NCI-H2029 treated with DMSO at 0.1 percent for 48 hours (cell line): ENCODE data around the gene SIRPB1.
"Not testable (repeated sequence)": the region's sequence is repeated elsewhere in the genome, so short reads cannot be mapped to it uniquely, and the experiment has no call there.

Source experiments
- DNase-seq: peaks from one replicate; lab custom pipeline; 2025; lab: John Stamatoyannopoulos, UW

Gene SIRPB1

GRCh38 chr20:1636621-1637020 is 16.8 kb upstream of the SIRPB1 start:
- no peak for DNase-seq

DNA sequence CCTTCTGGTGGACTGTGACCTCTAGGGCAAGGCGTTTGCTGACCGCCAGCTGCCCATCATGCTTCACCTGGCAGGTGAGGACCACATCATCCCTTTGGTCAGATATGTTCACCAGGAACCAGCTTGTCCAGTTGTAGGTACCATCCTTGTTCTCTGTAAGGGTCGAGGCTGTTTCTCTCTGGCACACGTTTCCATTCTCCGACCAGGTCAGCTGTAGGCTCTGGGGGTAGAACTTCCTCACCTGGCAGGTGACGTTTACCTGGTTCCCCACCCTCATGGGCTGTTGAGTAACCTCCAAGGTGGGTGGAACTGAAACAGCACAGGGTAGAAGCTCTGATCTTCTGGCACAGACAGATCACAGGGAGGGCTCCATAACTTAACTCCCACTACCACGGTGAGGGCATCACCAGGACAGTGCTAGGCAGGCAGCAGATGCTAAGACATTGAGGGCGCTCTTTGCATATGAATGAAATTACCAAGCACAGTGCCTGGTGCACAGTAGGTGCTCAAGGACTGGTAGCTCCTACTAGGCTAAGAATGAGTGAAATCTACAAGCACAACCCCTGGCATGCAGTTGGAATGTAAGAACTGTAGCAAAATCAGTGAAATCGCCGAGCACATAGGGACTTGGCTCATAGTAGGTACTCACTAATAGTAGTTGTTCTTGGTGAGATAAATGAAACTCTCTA is 15.6 kb upstream of the SIRPB1 start:
- DNase-seq, result no peak

GRCh38 chr20:1633535-1633934 is 13.7 kb upstream of the SIRPB1 start:
- no peak for DNase-seq

- no peak for DNase-seq
Observed at GRCh38 chr20:1632178-1632577, 12.4 kb upstream of the SIRPB1 start.

- no peak for DNase-seq
Observed at GRCh38 chr20:1631309-1632151, 11.7 kb upstream of the SIRPB1 start.

GRCh38 chr20:1630186-1630585 is 10.4 kb upstream of the SIRPB1 start:
- no peak for DNase-seq

- no peak for DNase-seq
Observed at GRCh38 chr20:1629321-1629720, 9.5 kb upstream of the SIRPB1 start.

GRCh38 chr20:1628621-1629020 is 8.8 kb upstream of the SIRPB1 start:
- no peak for DNase-seq

- DNase-seq, result no peak
Observed at GRCh38 chr20:1627200-1627550, 7.4 kb upstream of the SIRPB1 start.

GRCh38 chr20:1626528-1627199 is 6.9 kb upstream of the SIRPB1 start:
- DNase-seq, result no peak

- no peak for DNase-seq
Observed at GRCh38 chr20:1625083-1625690, 5.4 kb upstream of the SIRPB1 start.

GRCh38 chr20:1623501-1624205 is 3.8 kb upstream of the SIRPB1 start:
- DNase-seq, result no peak

DNA sequence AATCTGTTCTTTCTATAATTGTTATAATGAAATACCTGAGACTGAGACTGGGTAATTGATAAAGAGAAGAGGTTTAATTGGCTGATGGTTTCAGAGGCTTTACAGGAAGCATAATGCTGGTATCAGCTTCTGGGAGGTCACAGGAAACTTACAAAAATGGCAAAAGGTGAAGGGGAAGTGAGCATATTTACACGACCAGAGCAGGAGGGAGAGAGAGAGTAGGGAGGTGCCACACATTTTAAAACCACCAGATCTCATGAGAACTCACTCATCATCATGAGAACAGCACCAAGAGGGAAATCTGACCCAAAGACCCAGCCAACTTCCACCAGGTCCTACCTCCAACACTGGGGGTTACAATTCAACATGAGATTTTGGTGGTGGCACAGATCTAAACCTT is 2.6 kb upstream of the SIRPB1 start:
- no peak for DNase-seq

GRCh38 chr20:1621316-1621715 is 1.5 kb upstream of the SIRPB1 start:
- no peak for DNase-seq

- no peak for DNase-seq
Observed at GRCh38 chr20:1618954-1619540, 762 bp downstream of the SIRPB1 start.

GRCh38 chr20:1618479-1618878 is 1.3 kb downstream of the SIRPB1 start:
- DNase-seq, result no peak

DNA sequence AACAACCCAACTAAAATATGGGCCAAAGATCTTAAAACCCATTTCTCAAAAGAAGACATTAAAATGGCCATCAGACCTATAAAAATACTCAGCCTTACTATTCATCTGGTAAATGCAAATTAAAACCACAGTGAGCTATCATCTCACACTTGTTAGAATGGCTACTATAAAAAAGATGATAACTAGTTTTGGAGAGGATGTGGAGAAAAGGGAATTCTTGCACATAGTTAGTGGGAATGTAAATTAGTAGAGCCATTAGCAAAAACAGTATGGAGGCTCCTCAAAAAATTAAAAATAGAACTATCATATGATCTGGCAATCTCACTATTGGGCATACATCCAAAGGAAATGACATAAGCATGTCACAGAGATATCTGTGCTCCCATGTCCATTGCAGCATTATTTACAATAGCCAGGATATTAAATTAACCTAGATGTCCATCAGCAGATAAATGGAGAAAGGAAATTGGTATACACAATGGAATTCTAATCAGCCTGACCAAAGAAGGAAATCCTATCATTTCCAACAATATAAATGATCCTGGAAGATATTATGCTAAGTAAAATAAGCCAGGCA is 2.9 kb downstream of the SIRPB1 start:
- DNase-seq, result no peak

GRCh38 chr20:1610404-1610803 is 9.4 kb downstream of the SIRPB1 start:
- not testable (repeated sequence) for DNase-seq

- DNase-seq, result not testable (repeated sequence)
Observed at GRCh38 chr20:1608678-1609347, 11.0 kb downstream of the SIRPB1 start.

GRCh38 chr20:1600736-1601135 is 19.1 kb downstream of the SIRPB1 start:
- no peak for DNase-seq

DNA sequence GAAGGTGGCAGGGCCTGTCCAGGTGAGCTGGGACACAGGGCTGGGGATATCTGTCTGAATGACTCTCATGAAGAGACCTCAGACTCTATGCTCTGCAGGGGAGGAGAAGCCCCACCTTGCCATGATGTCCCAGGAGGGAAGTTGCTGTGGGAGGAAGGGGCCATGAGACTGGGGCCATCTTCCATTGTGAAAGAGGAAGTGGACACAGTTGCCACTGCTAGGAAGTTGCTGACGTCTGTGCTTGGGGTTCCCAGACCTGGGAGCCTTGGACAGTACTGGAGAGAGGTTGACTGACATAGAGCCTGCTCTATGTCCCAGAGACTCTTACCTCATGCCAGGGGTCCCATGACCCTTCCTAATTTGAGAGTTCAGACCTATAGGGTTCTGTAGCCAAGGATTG is 24.5 kb downstream of the SIRPB1 start:
- no peak for DNase-seq
